GM23248 (cell line): ENCODE results near the gene LARP4B. TPM values are rescaled to one million over a fixed set of nuclear protein-coding genes. Genes with fewer than 3 reads are reported as not detected.

Source experiments
- DNase-seq: peaks from one replicate; pipeline ENCODE4 v3.0.0-alpha.2; 2015
- H2AFZ ChIP-seq: fragments of 200-600 bp; sonication (generic); 2 replicates; pipeline ENCODE4 v1.6.1; 2016; ENCODE audit warnings: antibody characterized with exemption
- H3F3A ChIP-seq: fragments of 200-600 bp; sonication (generic); 2 replicates; pipeline ENCODE4 v1.6.1; 2016; ENCODE audit warnings: mild to moderate bottlenecking, antibody characterized with exemption, mixed run types; ENCODE audit not compliant: insufficient read depth
- H3K27ac ChIP-seq: fragments of 200-600 bp; sonication (generic); 2 replicates; pipeline ENCODE4 v1.5.1; 2016; ENCODE audit warnings: mild to moderate bottlenecking
- H3K27me3 ChIP-seq: fragments of 200-600 bp; sonication (generic); replicated peaks from 2 replicates; pipeline ENCODE4 v1.6.1; 2016; ENCODE audit warnings: mild to moderate bottlenecking; ENCODE audit not compliant: insufficient read depth
- H3K36me3 ChIP-seq: fragments of 200-600 bp; sonication (generic); 2 replicates; pipeline ENCODE4 v1.6.1; 2016; ENCODE audit warnings: low read depth, mild to moderate bottlenecking
- H3K4me1 ChIP-seq: fragments of 200-600 bp; sonication (generic); 2 replicates; pipeline ENCODE4 v1.6.1; 2016; ENCODE audit warnings: mild to moderate bottlenecking; ENCODE audit not compliant: insufficient read depth
- H3K4me2 ChIP-seq: fragments of 200-600 bp; sonication (generic); one replicate; pipeline ENCODE4 v1.6.1; 2016; ENCODE audit warnings: mild to moderate bottlenecking; ENCODE audit not compliant: unreplicated experiment
- H3K4me3 ChIP-seq: fragments of 200-600 bp; sonication (generic); 2 replicates; pipeline ENCODE4 v1.5.1; 2016; ENCODE audit warnings: mild to moderate bottlenecking
- H3K79me2 ChIP-seq: fragments of 200-600 bp; sonication (generic); 2 replicates; pipeline ENCODE4 v1.6.1; 2016; ENCODE audit warnings: mild to moderate bottlenecking; ENCODE audit not compliant: insufficient read depth
- H3K9ac ChIP-seq: fragments of 200-600 bp; sonication (generic); 2 replicates; pipeline ENCODE4 v1.6.1; 2016; ENCODE audit warnings: mild to moderate bottlenecking
- H3K9me2 ChIP-seq: fragments of 200-600 bp; sonication (generic); 2 replicates; pipeline ENCODE4 v1.6.1; 2016; ENCODE audit warnings: mixed run types, mild to moderate bottlenecking, moderate library complexity; ENCODE audit not compliant: insufficient read depth
- H3K9me3 ChIP-seq: fragments of 200-600 bp; sonication (generic); one replicate; pipeline ENCODE4 v1.6.1; 2017; ENCODE audit warnings: low read depth
- H4K20me1 ChIP-seq: fragments of 200-600 bp; sonication (generic); 2 replicates; pipeline ENCODE4 v1.6.0; 2016; ENCODE audit not compliant: insufficient read depth
- EZH2 ChIP-seq: fragments of 200-600 bp; sonication (generic); IDR thresholded peaks from 2 replicates; pipeline ENCODE4 v1.6.1; 2018; ENCODE audit warnings: antibody characterized with exemption, mild to moderate bottlenecking; ENCODE audit not compliant: insufficient read depth, poor library complexity, severe bottlenecking
- EZH2phosphoT487 ChIP-seq: fragments of 200-600 bp; sonication (generic); IDR thresholded peaks from 2 replicates; pipeline ENCODE4 v1.6.1; 2018; ENCODE audit warnings: antibody characterized with exemption, moderate library complexity, mild to moderate bottlenecking, low read depth; ENCODE audit not compliant: insufficient read depth
- whole genome bisulfite sequencing, 2 experiments: methylation state at CpG; one replicate each; pipeline ENCODE4 v1.1.6; 2015 to 2017; ENCODE audit warnings: low lambda C conversion rate in 2 of 2, low coverage in 1 of 2; ENCODE audit errors: missing lambda C conversion rate in 2 of 2; 5-methylcytosine and 5-hydroxymethylcytosine counted together
- in situ Hi-C: fragments of 300-500 bp; cut with MboI; formaldehyde crosslinking; loops from 2 replicates; pipeline ENCODE4 v1.15.0; 2020
- polyA plus RNA-seq: library from polyadenylated mRNA; unstranded; fragments of >200 nt; fragmentation: Nextera tagmentation; extraction: Ambion mirVana; gene quantifications from 2 replicates; pipeline ENCODE4 v1.2.1, GENCODE V29; 2016
- total RNA-seq: library from RNA; depleted of rRNA; stranded (reverse); fragments of >200 nt; shearing (Covaris generic); gene quantifications from 2 replicates; pipeline ENCODE4 v1.2.3, GENCODE V29; 2014; rRNA removed

LARP4B gene
- total and polyA plus RNA-seq, 2 experiments from 2014 or later: 20.7 to 30.8 TPM

DNA sequence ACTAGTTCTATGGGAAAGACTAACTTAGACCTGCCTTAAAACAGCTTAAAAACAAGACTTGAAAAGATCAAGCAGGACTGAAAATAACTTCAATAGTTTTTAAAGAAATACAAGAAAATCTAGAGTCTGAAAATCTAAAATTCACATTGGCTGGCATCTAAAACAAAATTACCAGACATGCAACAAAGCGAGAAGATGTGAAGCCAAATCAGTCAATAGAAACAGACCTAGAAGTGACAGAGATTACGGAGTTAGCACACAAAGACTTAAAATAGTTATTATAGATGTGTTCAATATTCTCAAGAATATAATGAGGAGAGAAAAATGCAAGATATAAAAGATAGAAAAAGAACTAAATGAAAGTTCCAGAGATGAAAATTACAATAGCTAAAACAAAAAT lies 163.7 kb downstream of the LARP4B start:
- no peaks in the 10 kb centered on the region for H3K9me2 ChIP-seq
- H2AFZ ChIP-seq: no peak overlapping the region
- H3F3A ChIP-seq: no peaks in the 10 kb centered on the region
- no peaks in the 10 kb centered on the region for H3K79me2 ChIP-seq
- in situ Hi-C loops: no loop called here
- 0 out of 2 replicates have a peak, but pooled peaks cover 9% of the 10 kb centered on the region for H3K27me3 ChIP-seq
- no peak for DNase-seq
- H3K4me2 ChIP-seq: no peak overlapping the region
- no peaks in the 10 kb centered on the region for H3K36me3 ChIP-seq
- 47 to 51% methylated on average over 2 of the region's 2 CpGs for WGBS, 2 experiments
- no peaks in the 10 kb centered on the region for H3K9me3 ChIP-seq
- TF ChIP-seq EZH2 (no peak), EZH2phosphoT487 (no peak)
- H3K4me1 ChIP-seq: no peaks in the 10 kb centered on the region
- H4K20me1 ChIP-seq: no peaks in the 10 kb centered on the region
- no peak overlapping the region for H3K27ac ChIP-seq
- no peak overlapping the region for H3K4me3 ChIP-seq
- no peak overlapping the region for H3K9ac ChIP-seq

- Histone ChIP-seq H3K4me2 (no peak overlapping the region), H4K20me1 (no peaks in the 10 kb centered on the region), H3K36me3 (no peaks in the 10 kb centered on the region), H3K9me3 (no peaks in the 10 kb centered on the region), H3K79me2 (no peaks in the 10 kb centered on the region), H3K9ac (no peak overlapping the region), H3K4me1 (no peaks in the 10 kb centered on the region), H3K9me2 (no peaks in the 10 kb centered on the region), H3K4me3 (no peak overlapping the region), H3K27ac (no peak overlapping the region), H2AFZ (no peak overlapping the region), H3K27me3 (peaks cover 12% of the 10 kb centered on the region; the same call in 1 of the 2 replicates), H3F3A (no peaks in the 10 kb centered on the region)
- in situ Hi-C loops: no loop called here
- TF ChIP-seq EZH2phosphoT487 (no peak), EZH2 (no peak)
- 88% methylated on average over 1 of the region's 1 CpG for WGBS, 2 experiments
- no peak for DNase-seq
These were observed 164.3 kb downstream of the LARP4B start for GRCh38 chr10:767211-767610.

GRCh38 chr10:761376-761775 lies 170.1 kb downstream of the LARP4B start:
- TF ChIP-seq EZH2 (no peak), EZH2phosphoT487 (no peak)
- no peaks in the 10 kb centered on the region for H3F3A ChIP-seq
- no peaks in the 10 kb centered on the region for H3K4me1 ChIP-seq
- H3K36me3 ChIP-seq: no peaks in the 10 kb centered on the region
- no peaks in the 10 kb centered on the region for H3K9me3 ChIP-seq
- no peak overlapping the region for H3K4me2 ChIP-seq
- no peaks in the 10 kb centered on the region for H3K9me2 ChIP-seq
- no peak overlapping the region for H2AFZ ChIP-seq
- H3K79me2 ChIP-seq: no peaks in the 10 kb centered on the region
- H3K9ac ChIP-seq: no peak overlapping the region
- in situ Hi-C loops: no loop called here
- no peak overlapping the region for H3K27ac ChIP-seq
- DNase-seq: no peak
- no peaks in the 10 kb centered on the region for H4K20me1 ChIP-seq
- no peak overlapping the region for H3K4me3 ChIP-seq
- H3K27me3 ChIP-seq: peaks cover 20% of the 10 kb centered on the region

GRCh38 chr10:760622-761021 lies 170.9 kb downstream of the LARP4B start:
- WGBS, 2 experiments: 71 to 73% methylated on average over 2 of the region's 2 CpGs
- no peak for TF ChIP-seq EZH2
- no peak for TF ChIP-seq EZH2phosphoT487
- in situ Hi-C loops: no loop called here
- Histone ChIP-seq H3K9me3 (no peaks in the 10 kb centered on the region), H3K9me2 (no peaks in the 10 kb centered on the region), H3K9ac (no peak overlapping the region), H3K4me3 (no peak overlapping the region), H3K4me1 (no peaks in the 10 kb centered on the region), H3K27ac (no peak overlapping the region), H4K20me1 (no peaks in the 10 kb centered on the region), H2AFZ (no peak overlapping the region), H3K27me3 (peaks cover 20% of the 10 kb centered on the region), H3K4me2 (no peak overlapping the region), H3K79me2 (no peaks in the 10 kb centered on the region), H3F3A (no peaks in the 10 kb centered on the region), H3K36me3 (no peaks in the 10 kb centered on the region)
- no peak for DNase-seq

DNA sequence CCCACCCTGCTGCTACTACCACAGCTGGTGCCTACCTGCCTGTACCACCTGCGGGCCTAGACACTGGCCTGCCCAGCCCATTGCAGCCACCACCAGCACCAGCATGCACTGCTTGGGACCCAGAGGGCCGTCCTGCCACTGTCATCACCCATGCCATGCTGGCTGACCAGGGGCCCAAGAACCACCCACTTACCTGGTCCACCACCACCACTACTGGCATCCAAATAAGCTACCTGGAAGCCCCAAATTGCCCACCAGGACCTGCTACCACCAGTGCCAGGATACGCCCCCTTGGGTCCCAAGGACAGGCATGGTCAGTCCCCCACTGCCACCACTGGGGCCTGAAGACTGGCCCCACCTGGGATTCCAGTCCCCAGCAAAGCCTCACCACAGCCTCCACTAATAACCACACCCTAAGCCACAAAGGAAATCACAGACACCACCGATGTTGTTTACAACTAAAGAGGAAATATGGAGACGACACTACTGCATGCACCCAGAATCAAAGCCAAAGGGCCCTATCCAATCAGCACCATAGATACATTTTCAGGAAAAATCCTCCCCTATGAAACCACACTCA lies 171.5 kb downstream of the LARP4B start:
- no peaks in the 10 kb centered on the region for H3K4me1 ChIP-seq
- no peaks in the 10 kb centered on the region for H3K9me3 ChIP-seq
- H3K27ac ChIP-seq: no peak overlapping the region
- DNase-seq: no peak
- no peak overlapping the region for H3K4me2 ChIP-seq
- no peak overlapping the region for H2AFZ ChIP-seq
- H3K27me3 ChIP-seq: peaks cover 20% of the 10 kb centered on the region
- H3K9me2 ChIP-seq: no peaks in the 10 kb centered on the region
- in situ Hi-C loops: no loop called here
- no peak for TF ChIP-seq EZH2
- no peak for TF ChIP-seq EZH2phosphoT487
- H3K4me3 ChIP-seq: no peak overlapping the region
- H3K79me2 ChIP-seq: no peaks in the 10 kb centered on the region
- H3F3A ChIP-seq: no peaks in the 10 kb centered on the region
- 66% methylated on average over 5 of the region's 5 CpGs for WGBS, 2 experiments
- no peak overlapping the region for H3K9ac ChIP-seq
- H4K20me1 ChIP-seq: no peaks in the 10 kb centered on the region
- H3K36me3 ChIP-seq: no peaks in the 10 kb centered on the region

Other genes starting within 250 kb of the LARP4B start
- gene DIP2C, start 242.0 kb downstream of the LARP4B start, total RNA-seq: 10.2 and 12.0 TPM in 2 replicates
- 11.8 and 13.1 TPM in 2 replicates for gene DIP2C, start 242.0 kb downstream of the LARP4B start, polyA plus RNA-seq
- gene GTPBP4, start 56.7 kb upstream of the LARP4B start, total RNA-seq: 32.1 and 34.3 TPM in 2 replicates
- gene GTPBP4, start 56.7 kb upstream of the LARP4B start, polyA plus RNA-seq: 71.6 and 72.0 TPM in 2 replicates
- gene IDI2, start 94.2 kb upstream of the LARP4B start, total RNA-seq: not detected in 2 replicates
- gene IDI2, start 94.2 kb upstream of the LARP4B start, polyA plus RNA-seq: not detected in 2 replicates
- gene IDI1, start 117.4 kb upstream of the LARP4B start, total RNA-seq: 33.7 and 41.9 TPM in 2 replicates
- gene IDI1, start 117.4 kb upstream of the LARP4B start, polyA plus RNA-seq: 41.6 and 42.9 TPM in 2 replicates
- 12.8 and 16.5 TPM in 2 replicates for gene WDR37, start 124.7 kb upstream of the LARP4B start, total RNA-seq
- 11.5 and 13.7 TPM in 2 replicates for gene WDR37, start 124.7 kb upstream of the LARP4B start, polyA plus RNA-seq